ENCODE measurements around the gene DHFR2. TPM values are rescaled to one million over a fixed set of nuclear protein-coding genes. Genes with fewer than 3 reads are reported as not detected.

The DHFR2 gene
- total RNA-seq, 2 donors from 2014 or later = 7.9 to 9.4 TPM

GRCh38 chr3:94076055-94076454 lies 13.3 kb upstream of the DHFR2 start:
- Mint-ChIP-seq H3K27ac (no peak overlapping the region), H3K4me3 (no peak overlapping the region), H3K9me3 (no peaks in the 10 kb centered on the region), H3K27me3 (no peaks in the 10 kb centered on the region), H3K4me1 (peaks cover 45% of the 10 kb centered on the region), H3K36me3 (ENCODE audit: low read depth) (peaks cover 72% of the 10 kb centered on the region)
- no peak for ATAC-seq (replicated peaks)

GRCh38 chr3:94071713-94072284 lies 9.1 kb upstream of the DHFR2 start:
- H3K9me3 Mint-ChIP-seq = no peaks in the 10 kb centered on the region
- H3K27ac Mint-ChIP-seq = peak overlapping the region; percentile 82
- no peaks in the 10 kb centered on the region for H3K27me3 Mint-ChIP-seq
- ATAC-seq (replicated peaks) = peak; percentile 55
- peaks cover 40% of the 10 kb centered on the region for H3K4me1 Mint-ChIP-seq
- no peak overlapping the region for H3K4me3 Mint-ChIP-seq
- peaks cover 94% of the 10 kb centered on the region for H3K36me3 Mint-ChIP-seq (ENCODE audit: low read depth)

GRCh38 chr3:94070341-94070911 lies 7.7 kb upstream of the DHFR2 start:
- Mint-ChIP-seq H3K4me1 (peaks cover 49% of the 10 kb centered on the region), H3K4me3 (no peak overlapping the region), H3K36me3 (ENCODE audit: low read depth) (peaks cover 92% of the 10 kb centered on the region), H3K27me3 (no peaks in the 10 kb centered on the region), H3K27ac (peak overlapping the region; percentile 82), H3K9me3 (no peaks in the 10 kb centered on the region)
- peak; percentile 41 for ATAC-seq (replicated peaks)

- peak overlapping the region; percentile 60 for H3K27ac Mint-ChIP-seq
- peaks cover 56% of the 10 kb centered on the region for H3K4me1 Mint-ChIP-seq
- H3K27me3 Mint-ChIP-seq = no peaks in the 10 kb centered on the region
- no peak for ATAC-seq (replicated peaks)
- H3K9me3 Mint-ChIP-seq = no peaks in the 10 kb centered on the region
- peaks cover 92% of the 10 kb centered on the region for H3K36me3 Mint-ChIP-seq (ENCODE audit: low read depth)
- no peak overlapping the region for H3K4me3 Mint-ChIP-seq
These were observed 6.6 kb upstream of the DHFR2 start for GRCh38 chr3:94069194-94069813.

- no peak for ATAC-seq (replicated peaks)
- no peaks in the 10 kb centered on the region for H3K9me3 Mint-ChIP-seq
- H3K4me3 Mint-ChIP-seq = peak overlapping the region; percentile 98
- no peaks in the 10 kb centered on the region for H3K27me3 Mint-ChIP-seq
- H3K27ac Mint-ChIP-seq = peak overlapping the region; percentile 88
- peaks cover 87% of the 10 kb centered on the region for H3K36me3 Mint-ChIP-seq (ENCODE audit: low read depth)
- peaks cover 40% of the 10 kb centered on the region for H3K4me1 Mint-ChIP-seq
These were observed 4.1 kb upstream of the DHFR2 start for GRCh38 chr3:94066506-94067500.

- peaks cover 80% of the 10 kb centered on the region for H3K36me3 Mint-ChIP-seq (ENCODE audit: low read depth)
- ATAC-seq (replicated peaks) = peak; percentile 38
- H3K27me3 Mint-ChIP-seq = no peaks in the 10 kb centered on the region
- no peaks in the 10 kb centered on the region for H3K9me3 Mint-ChIP-seq
- H3K4me1 Mint-ChIP-seq = peaks cover 40% of the 10 kb centered on the region
- peak overlapping the region; percentile 88 for H3K27ac Mint-ChIP-seq
- peak overlapping the region; percentile 98 for H3K4me3 Mint-ChIP-seq
These were observed 3.2 kb upstream of the DHFR2 start for GRCh38 chr3:94065819-94066480.

GRCh38 chr3:94065122-94065521 lies 2.4 kb upstream of the DHFR2 start:
- H3K4me1 Mint-ChIP-seq = peaks cover 38% of the 10 kb centered on the region
- H3K4me3 Mint-ChIP-seq = peak overlapping the region; percentile 98
- no peaks in the 10 kb centered on the region for H3K27me3 Mint-ChIP-seq
- peak overlapping the region; percentile 99 for H3K27ac Mint-ChIP-seq
- H3K36me3 Mint-ChIP-seq (ENCODE audit: low read depth) = peaks cover 83% of the 10 kb centered on the region
- no peaks in the 10 kb centered on the region for H3K9me3 Mint-ChIP-seq
- ATAC-seq (replicated peaks) = no peak

- Mint-ChIP-seq H3K27me3 (no peaks in the 10 kb centered on the region), H3K36me3 (ENCODE audit: low read depth) (peaks cover 86% of the 10 kb centered on the region), H3K9me3 (no peaks in the 10 kb centered on the region), H3K4me3 (peak overlapping the region; percentile 98), H3K4me1 (peaks cover 35% of the 10 kb centered on the region), H3K27ac (peak overlapping the region; percentile 99)
- ATAC-seq (replicated peaks) = no peak
These were observed 1.6 kb upstream of the DHFR2 start for GRCh38 chr3:94064243-94064860.

- Mint-ChIP-seq H3K36me3 (ENCODE audit: low read depth) (peaks cover 84% of the 10 kb centered on the region), H3K27me3 (no peaks in the 10 kb centered on the region), H3K27ac (peak overlapping the region; percentile 99), H3K9me3 (no peaks in the 10 kb centered on the region), H3K4me3 (peak overlapping the region; percentile 98), H3K4me1 (peaks cover 30% of the 10 kb centered on the region)
- ATAC-seq (replicated peaks) = no peak
These were observed 892 bp upstream of the DHFR2 start for GRCh38 chr3:94063496-94064119.

GRCh38 chr3:94061297-94061696 lies 1.4 kb downstream of the DHFR2 start:
- no peaks in the 10 kb centered on the region for H3K27me3 Mint-ChIP-seq
- peaks cover 14% of the 10 kb centered on the region for H3K4me1 Mint-ChIP-seq
- H3K9me3 Mint-ChIP-seq = no peaks in the 10 kb centered on the region
- H3K27ac Mint-ChIP-seq = no peak overlapping the region
- no peak for ATAC-seq (replicated peaks)
- H3K36me3 Mint-ChIP-seq (ENCODE audit: low read depth) = peaks cover 68% of the 10 kb centered on the region
- no peak overlapping the region for H3K4me3 Mint-ChIP-seq

GRCh38 chr3:94050546-94050945 lies 12.2 kb downstream of the DHFR2 start:
- no peak overlapping the region for H3K4me3 Mint-ChIP-seq
- H3K36me3 Mint-ChIP-seq (ENCODE audit: low read depth) = no peaks in the 10 kb centered on the region

GRCh38 chr3:94049267-94049666 lies 13.4 kb downstream of the DHFR2 start:
- Mint-ChIP-seq H3K27me3 (no peaks in the 10 kb centered on the region), H3K9me3 (no peaks in the 10 kb centered on the region), H3K27ac (no peak overlapping the region), H3K36me3 (ENCODE audit: low read depth) (no peaks in the 10 kb centered on the region), H3K4me1 (no peaks in the 10 kb centered on the region), H3K4me3 (no peak overlapping the region)
- ATAC-seq (replicated peaks) = peak; percentile 67

More at GRCh38 chr3:94050546-94050945, 12.2 kb downstream of the DHFR2 start:
- no peak for ATAC-seq (replicated peaks)
- Mint-ChIP-seq H3K9me3 (no peaks in the 10 kb centered on the region), H3K27ac (no peak overlapping the region), H3K27me3 (no peaks in the 10 kb centered on the region), H3K4me1 (no peaks in the 10 kb centered on the region)

- ATAC-seq (replicated peaks) = no peak
- Mint-ChIP-seq H3K9me3 (no peaks in the 10 kb centered on the region), H3K4me1 (no peaks in the 10 kb centered on the region), H3K27ac (no peak overlapping the region), H3K4me3 (no peak overlapping the region), H3K36me3 (ENCODE audit: low read depth) (peaks cover 7% of the 10 kb centered on the region), H3K27me3 (no peaks in the 10 kb centered on the region)
These were observed 16.2 kb downstream of the DHFR2 start for GRCh38 chr3:94046533-94046932.

Data from activated T-helper 17 cell treated with anti-CD3 and anti-CD28 coated beads, Interleukin-2, amount 50 U/mL, for 72 hours (primary cell).